DMS53 treated with DMSO at 0.1 percent for 48 hours (cell line): ENCODE measurements around the gene OR2J2.
"Not testable (repeated sequence)": the region's sequence is repeated elsewhere in the genome, so short reads cannot be mapped to it uniquely, and the experiment has no call there.

Source experiments
- DNase-seq: peaks from one replicate; lab custom pipeline; 2025; ENCODE audit not compliant: unreplicated experiment; lab: John Stamatoyannopoulos, UW

OR2J2 gene

GRCh38 chr6:29170607-29171006 lies at the start of gene OR2J2:
Gene OR2J2 (plus strand): TSS chr6:29170907. CDS start chr6:29173636, 2,729 bp downstream.
- DNase-seq: not testable (repeated sequence)

- no peak for DNase-seq
Measured at GRCh38 chr6:29129326-29130012, 41.2 kb upstream of the OR2J2 start.

- DNase-seq: no peak
Measured at GRCh38 chr6:29130644-29131043, 40.1 kb upstream of the OR2J2 start.

- DNase-seq: no peak
Measured at GRCh38 chr6:29131691-29132090, 39.0 kb upstream of the OR2J2 start.

GRCh38 chr6:29137724-29138123 lies 33.0 kb upstream of the OR2J2 start:
- DNase-seq: no peak

- DNase-seq: no peak
Measured at GRCh38 chr6:29141606-29142005, 29.1 kb upstream of the OR2J2 start.

- DNase-seq: no peak
Measured at GRCh38 chr6:29142309-29142708, 28.4 kb upstream of the OR2J2 start.

GRCh38 chr6:29146179-29146578 lies 24.5 kb upstream of the OR2J2 start:
- no peak for DNase-seq

GRCh38 chr6:29147074-29147473 lies 23.6 kb upstream of the OR2J2 start:
- no peak for DNase-seq

- not testable (repeated sequence) for DNase-seq
Measured at GRCh38 chr6:29149444-29149843, 21.3 kb upstream of the OR2J2 start.

- no peak for DNase-seq
Measured at GRCh38 chr6:29153083-29153482, 17.6 kb upstream of the OR2J2 start.

- not testable (repeated sequence) for DNase-seq
Measured at GRCh38 chr6:29155182-29155581, 15.5 kb upstream of the OR2J2 start.

GRCh38 chr6:29159922-29160321 lies 10.8 kb upstream of the OR2J2 start:
- DNase-seq: not testable (repeated sequence)

GRCh38 chr6:29165571-29165970 lies 5.1 kb upstream of the OR2J2 start:
- DNase-seq: not testable (repeated sequence)

- DNase-seq: no peak
Measured at GRCh38 chr6:29171736-29172135, 1.0 kb downstream of the OR2J2 start.

GRCh38 chr6:29183594-29183993 lies 12.9 kb downstream of the OR2J2 start:
- no peak for DNase-seq

GRCh38 chr6:29188659-29189058 lies 18.0 kb downstream of the OR2J2 start:
- DNase-seq: not testable (repeated sequence)

GRCh38 chr6:29200767-29201662 lies 30.3 kb downstream of the OR2J2 start:
- no peak for DNase-seq

- no peak for DNase-seq
Measured at GRCh38 chr6:29201966-29202365, 31.3 kb downstream of the OR2J2 start.

GRCh38 chr6:29211488-29211887 lies 40.8 kb downstream of the OR2J2 start:
- no peak for DNase-seq

GRCh38 chr6:29216528-29216927 lies 45.8 kb downstream of the OR2J2 start:
- DNase-seq: no peak

GRCh38 chr6:29217242-29217641 lies 46.5 kb downstream of the OR2J2 start:
- DNase-seq: not testable (repeated sequence)
